ENCODE measurements around the gene CEP43. TPM values are rescaled to one million over a fixed set of nuclear protein-coding genes. Genes with fewer than 3 reads are reported as not detected.

CEP43 gene
- total RNA-seq, 4 donors from 2014 or later, result 12.2 to 13.7 (median 13.4) TPM

DNA sequence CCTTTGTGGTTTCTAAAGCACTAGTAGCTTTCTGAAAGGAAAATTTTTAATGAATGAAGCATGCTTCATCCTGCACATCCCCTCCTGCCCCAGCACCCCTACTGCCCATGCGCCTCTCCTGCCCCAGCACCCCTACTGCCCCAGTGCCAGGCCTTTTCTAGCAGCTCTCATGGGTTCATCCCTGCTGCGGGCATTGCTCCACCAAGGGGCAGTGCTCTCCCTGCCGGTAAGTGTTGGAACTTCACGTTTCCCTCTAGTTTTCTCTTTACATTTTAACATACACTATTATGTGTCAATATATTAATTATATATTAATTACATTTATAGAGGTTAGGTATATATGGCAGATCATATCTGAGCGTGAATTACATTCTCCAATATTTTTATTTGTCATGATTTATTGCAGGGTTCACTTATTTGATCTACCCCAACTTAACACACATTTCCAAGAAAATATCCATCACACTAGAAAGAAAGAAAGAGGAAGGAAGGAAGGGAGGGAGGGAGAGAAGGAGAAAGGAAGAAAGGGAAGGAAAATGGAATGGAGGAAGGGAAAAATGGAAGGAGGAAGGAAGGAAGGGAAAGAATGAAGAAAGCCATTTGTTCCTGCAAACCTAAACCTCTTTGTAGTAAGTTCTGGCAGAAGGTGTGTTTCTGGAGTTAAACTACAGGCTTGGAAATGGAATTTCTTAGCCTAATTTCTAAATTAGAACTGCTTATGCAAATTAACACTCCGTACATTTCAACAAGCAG is 46.8 kb downstream of the CEP43 start:
- DNase-seq (ENCODE audit: low spot score), result no peak
- no peak for ATAC-seq (ENCODE audit: low FRiP score)
- TF ChIP-seq, protein P1, sequence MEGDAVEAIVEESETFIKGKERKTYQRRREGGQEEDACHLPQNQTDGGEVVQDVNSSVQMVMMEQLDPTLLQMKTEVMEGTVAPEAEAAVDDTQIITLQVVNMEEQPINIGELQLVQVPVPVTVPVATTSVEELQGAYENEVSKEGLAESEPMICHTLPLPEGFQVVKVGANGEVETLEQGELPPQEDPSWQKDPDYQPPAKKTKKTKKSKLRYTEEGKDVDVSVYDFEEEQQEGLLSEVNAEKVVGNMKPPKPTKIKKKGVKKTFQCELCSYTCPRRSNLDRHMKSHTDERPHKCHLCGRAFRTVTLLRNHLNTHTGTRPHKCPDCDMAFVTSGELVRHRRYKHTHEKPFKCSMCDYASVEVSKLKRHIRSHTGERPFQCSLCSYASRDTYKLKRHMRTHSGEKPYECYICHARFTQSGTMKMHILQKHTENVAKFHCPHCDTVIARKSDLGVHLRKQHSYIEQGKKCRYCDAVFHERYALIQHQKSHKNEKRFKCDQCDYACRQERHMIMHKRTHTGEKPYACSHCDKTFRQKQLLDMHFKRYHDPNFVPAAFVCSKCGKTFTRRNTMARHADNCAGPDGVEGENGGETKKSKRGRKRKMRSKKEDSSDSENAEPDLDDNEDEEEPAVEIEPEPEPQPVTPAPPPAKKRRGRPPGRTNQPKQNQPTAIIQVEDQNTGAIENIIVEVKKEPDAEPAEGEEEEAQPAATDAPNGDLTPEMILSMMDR (IDR thresholded peaks at IDR 0.05), result no peak

DNA sequence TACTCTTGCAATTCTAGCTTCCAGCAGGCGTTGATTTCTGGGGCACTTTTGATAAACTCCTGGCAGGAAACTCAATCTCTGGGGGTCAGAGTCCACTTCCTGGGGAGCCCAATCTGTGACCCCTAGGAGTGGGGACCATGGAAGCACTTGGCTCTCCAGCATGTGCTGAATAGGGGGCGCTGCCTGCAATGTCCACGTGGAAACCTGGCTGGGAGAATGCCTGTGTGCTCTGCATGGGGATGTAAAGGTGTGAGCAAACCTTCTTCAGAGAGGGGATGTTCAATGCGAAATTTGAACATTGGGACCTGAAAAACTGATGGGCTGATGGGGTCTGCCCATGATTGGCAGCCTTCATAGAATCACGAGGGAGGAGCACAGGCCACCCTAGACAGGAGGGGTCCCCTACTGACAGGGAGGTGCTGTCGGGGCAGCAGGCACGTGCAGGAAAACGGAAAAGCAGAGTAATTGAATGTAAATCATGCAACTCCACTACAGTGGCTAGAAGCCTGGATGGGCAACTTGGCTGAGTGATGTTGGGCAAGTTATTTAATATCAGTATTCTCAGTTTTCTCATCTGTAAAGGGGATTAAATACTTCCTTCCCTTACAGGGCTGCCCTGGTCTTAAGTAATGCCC is 47.8 kb downstream of the CEP43 start:
- ATAC-seq (ENCODE audit: low FRiP score) (no peak), DNase-seq (ENCODE audit: low spot score) (no peak)
- TF ChIP-seq, protein P1 (IDR thresholded peaks at IDR 0.05), result no peak

DNA sequence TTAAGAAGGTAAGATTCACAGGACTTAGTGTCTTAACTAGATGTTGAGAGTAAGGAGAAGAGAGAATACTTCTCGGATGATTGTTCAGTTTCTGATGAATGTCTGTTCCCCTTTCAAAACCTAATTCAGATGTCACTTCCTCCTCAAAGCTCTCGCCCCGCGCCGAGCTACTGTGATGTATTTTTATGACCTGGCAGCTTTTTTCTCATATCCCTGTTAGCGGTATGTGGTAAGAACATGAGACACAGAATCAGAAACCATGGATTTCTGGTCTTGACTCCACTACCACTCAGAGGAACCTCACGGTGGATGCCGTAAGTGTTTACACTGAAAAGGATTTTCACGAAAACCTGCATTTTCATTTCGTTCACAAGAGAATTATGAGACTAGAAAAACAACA is 48.4 kb downstream of the CEP43 start:
- no peak for DNase-seq (ENCODE audit: low spot score)
- TF ChIP-seq, protein P1 (IDR thresholded peaks at IDR 0.05), result no peak
- ATAC-seq (ENCODE audit: low FRiP score), result no peak

Small RNAs within 50 kb of the gene (small RNA-seq; reads per million reads assigned to genes)
- gene MIR3939, result not detected

Other genes starting within 250 kb of the CEP43 start
- gene RNASET2, start 42.8 kb upstream of the CEP43 start, total RNA-seq, result 100 to 1,000 TPM in 1 of 4 donors, 10 to 100 TPM in 3; 68.4 to 129 (median 84.4) TPM
- gene CCR6, start 123.7 kb downstream of the CEP43 start, total RNA-seq, result 1 to 10 TPM in 2 of 4 donors, under 1 TPM in 1, not detected in 1; 0.36 to 1.1 (median 1.1) TPM
- gene GPR31, start 158.6 kb downstream of the CEP43 start, total RNA-seq, result not detected